Stimulated activated CD8-positive, alpha-beta memory T cell treated with anti-CD3 and anti-CD28 coated beads, Interleukin-15, amount 100 ng/mL, for 48 hours (primary cell): ENCODE data around the gene KCNH3.
"Not testable (repeated sequence)": the region's sequence is repeated elsewhere in the genome, so short reads cannot be mapped to it uniquely, and the experiment has no call there.

ENCODE experiments used
- DNase-seq, 2 donors: peaks; one replicate each; pipeline ENCODE4 v3.0.0-alpha.2; 2020; ENCODE audit warnings: low read depth in 2 of 2

Gene KCNH3

GRCh38 chr12:49584591-49584990 is 45.8 kb downstream of the KCNH3 start:
- no peak for DNase-seq

DNA sequence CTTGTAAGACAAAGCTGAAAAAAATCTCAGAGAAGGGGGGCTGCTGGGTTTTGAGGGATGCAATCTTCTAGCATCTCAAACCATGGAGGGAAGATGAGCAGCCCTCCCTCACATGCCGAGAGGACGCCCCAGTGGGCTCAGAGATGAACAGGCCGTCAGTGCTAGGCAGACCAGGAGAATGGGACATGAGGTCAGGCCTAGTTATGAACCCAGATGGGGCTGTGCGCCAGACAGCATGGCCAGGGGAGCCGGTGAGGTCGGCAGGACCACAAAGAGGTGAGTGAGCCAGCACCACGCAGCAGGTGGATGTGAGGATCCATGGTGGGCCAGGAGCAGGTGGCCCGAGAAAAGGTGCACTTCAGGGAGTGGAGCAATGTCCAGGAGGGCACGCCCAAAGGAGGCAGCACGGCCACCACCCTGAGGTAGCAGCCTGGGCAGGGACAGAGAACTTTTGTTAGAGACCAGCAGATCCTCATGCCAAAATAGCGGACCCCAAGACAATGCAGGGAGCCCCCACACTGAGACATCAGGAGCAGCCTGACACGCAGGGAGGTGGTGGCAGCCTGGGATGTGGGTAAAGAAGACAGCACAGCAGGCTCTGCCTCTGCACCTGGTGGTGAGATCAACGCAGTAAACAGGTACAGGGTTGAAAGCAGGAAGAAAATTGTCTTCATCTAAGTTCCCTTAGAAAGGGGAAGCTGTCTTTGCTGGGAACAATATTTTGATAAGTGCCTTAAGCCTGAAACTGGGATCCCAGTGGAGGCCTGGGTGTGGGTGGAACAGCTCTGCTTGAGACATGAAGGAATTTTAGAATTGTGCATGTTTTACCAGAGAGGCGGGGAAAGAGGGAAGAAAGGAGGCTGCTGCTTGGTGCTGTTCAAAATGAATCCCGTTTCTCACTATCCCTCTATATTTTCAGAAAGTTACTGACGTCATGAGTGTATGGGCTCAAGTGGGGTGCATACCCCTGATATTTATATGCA is 46.9 kb downstream of the KCNH3 start:
- no peak for DNase-seq

- no peak for DNase-seq
Observed at GRCh38 chr12:49587174-49587908, 48.5 kb downstream of the KCNH3 start.

GRCh38 chr12:49588281-49588680 is 49.5 kb downstream of the KCNH3 start:
- no peak for DNase-seq

- no peak for DNase-seq
Observed at GRCh38 chr12:49588721-49589516, 50.1 kb downstream of the KCNH3 start.

DNA sequence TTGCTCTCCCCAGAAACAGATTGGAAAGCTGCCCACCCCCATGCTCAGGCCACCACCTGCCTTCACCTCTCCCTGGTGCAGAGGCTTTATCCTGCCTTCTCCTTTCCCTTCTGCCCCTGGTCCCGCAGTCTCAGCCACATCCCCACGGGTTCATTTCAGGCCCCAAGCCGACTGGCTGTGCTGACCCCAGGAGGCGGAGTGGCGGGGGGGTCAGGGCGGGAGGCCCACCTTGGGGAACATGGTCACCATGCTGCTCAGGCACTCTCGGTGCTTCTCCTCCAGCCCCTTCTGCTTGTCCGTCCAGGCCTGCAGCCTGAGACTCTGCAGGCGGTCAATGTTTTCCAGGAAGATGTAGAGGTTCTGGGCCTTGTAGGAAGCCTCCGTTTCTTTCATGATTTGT is 59.7 kb downstream of the KCNH3 start:
- no peak for DNase-seq

DNA sequence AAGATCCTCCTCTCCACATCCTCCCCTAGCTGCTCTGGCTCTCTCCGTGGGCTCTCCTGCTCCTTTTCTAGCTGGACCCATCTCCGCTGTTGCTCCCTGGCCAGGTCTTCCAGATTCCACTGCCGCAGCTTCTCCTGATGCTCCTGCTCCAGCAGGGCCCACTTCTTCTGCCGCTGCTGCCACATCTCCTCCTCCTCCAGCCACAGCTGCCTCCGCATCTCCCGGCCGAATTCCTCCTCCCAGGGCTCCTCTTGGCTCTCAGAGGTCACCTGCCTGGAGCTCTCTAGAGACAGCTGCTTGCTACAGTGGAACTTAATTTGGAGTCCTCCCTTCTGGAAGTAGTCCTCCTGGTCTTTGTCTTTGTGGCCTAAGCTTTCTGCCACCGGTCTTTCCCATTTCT is 61.1 kb downstream of the KCNH3 start:
- no peak for DNase-seq

GRCh38 chr12:49603721-49604120 is 64.9 kb downstream of the KCNH3 start:
- no peak for DNase-seq

GRCh38 chr12:49604856-49605255 is 66.0 kb downstream of the KCNH3 start:
- no peak for DNase-seq

- DNase-seq, result not testable (repeated sequence)
Observed at GRCh38 chr12:49605539-49605938, 66.7 kb downstream of the KCNH3 start, which contains the start of gene FAM186B. Gene FAM186B (minus strand): TSS chr12:49605639. CDS start chr12:49605477, 162 bp downstream.
